ENCODE measurements around the gene CELF4.

Gene CELF4

DNA sequence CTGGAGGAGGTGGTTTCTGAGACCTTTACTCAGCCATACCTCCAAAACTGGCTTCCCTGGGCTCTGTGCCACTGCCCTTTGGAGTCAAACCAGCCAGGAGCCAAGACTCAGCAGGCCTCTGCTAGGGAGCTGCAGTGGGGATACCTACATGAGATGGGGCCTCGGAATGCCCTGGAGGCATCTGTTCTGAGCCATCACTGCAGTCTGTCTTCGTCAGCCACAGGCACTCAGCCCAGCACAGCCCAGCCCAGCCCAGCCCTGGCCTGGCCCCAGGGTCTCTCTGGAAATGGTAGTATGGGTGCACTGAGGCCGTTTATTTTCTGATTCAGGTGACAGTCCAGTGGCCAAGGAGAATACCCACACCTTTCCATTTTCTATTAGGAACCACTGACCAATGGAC is 209.8 kb downstream of the CELF4 start:
- DNase-seq (ENCODE audit: low spot score), result no peak

DNA sequence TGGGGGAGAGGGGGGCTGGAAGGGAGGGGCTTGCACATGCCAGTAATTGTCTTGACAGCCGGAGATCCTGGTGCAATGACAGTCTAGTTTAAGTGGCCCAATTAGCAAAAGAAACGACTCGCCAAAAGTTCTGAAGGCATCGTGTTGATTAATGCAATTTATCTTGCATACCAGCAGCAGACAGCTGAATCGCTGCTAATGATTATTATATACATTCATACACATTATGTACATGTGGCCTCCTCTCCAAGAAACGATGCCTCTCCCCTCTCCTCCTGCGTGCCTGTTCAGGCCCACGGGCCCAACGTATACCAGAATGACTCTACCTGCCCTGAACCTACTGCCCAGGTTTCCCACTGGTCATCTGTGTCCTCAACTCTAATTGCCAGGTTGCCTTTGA is 214.5 kb downstream of the CELF4 start:
- no peak for DNase-seq (ENCODE audit: low spot score)

DNA sequence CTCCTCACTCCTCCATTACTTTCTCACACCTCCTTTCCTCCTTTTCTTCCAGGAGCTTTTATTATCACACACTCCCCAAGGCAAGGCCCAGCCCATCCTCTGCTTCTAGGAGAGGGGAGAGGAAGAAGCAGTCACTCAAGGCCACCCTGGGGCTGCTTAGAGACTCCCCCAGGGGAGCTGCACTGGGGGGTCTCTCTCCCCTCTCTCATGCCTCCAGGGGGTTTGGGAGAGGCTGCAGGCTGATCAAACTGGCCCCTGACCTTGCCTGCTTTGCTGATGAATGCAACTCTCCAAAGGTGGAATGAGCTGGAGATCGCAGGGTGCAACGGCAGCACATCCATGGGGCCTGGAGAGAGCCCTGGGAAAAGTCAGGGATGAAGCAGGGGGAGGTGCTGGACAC is 216.9 kb downstream of the CELF4 start:
- DNase-seq (ENCODE audit: low spot score), result no peak

DNA sequence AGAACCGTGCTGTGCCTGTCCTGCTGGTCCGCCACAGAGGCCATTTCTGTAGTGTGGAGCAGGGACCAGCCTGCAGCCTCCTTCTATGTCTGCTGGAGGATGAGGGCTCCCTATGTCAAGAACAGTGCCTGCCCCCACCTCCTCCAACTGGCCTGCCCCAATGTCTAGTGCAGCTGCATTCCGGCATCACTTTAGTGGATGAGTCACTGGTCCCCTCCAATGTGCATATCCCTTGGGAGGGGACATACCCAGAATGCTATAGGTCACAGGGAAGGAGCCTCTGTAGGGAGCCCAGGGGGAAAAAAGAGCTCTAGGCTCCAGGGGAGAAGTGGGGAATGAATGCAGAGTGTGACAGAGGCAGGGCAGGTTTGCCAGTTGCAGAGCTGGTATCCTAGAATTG is 219.6 kb downstream of the CELF4 start:
- DNase-seq (ENCODE audit: low spot score), result no peak

DNA sequence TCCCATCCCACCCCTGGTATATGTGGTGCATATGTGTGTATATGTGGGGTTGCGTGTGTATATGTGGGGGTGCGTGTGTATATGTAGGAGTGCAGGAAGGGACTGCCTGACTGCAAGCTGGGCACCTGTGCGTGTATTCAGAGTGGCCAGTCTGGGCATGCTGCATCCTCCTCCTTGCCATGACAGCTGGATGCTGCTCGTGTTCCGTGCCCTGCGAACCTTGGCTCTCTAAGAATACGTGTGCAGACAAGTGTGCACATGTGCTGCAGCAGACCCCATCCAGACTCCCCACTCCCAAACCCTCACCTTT is 222.1 kb downstream of the CELF4 start:
- DNase-seq (ENCODE audit: low spot score), result no peak

DNA sequence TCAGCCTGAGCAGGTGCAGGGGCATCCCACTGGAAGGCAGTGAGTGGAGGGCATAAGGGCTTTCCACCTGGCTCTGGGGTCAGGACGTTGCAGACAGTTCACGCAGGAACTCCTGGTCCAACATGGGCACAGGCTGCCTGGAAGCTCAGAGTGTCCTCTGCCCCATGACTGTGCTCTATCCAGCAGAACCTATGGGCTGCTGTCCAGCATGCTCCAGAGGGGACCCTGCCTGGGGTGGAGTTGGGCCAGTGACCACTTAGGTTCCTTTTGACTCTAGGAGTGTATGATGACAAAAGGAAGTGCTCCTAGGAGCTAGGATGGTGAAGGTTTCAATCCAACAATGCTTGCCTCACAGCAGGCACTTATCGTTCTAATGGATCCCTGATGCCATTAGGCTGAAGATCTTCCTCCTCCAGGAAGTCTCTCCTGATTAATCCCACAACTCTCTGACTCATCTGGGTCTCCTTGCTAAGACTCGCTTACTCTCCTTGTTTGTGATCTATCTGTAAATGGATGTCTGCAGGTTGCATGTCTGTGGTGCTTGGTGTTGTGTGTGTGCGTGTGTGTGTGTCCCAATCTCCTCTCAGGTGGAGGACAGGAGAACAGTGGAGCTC is 224.0 kb downstream of the CELF4 start:
- DNase-seq (ENCODE audit: low spot score), result no peak

DNA sequence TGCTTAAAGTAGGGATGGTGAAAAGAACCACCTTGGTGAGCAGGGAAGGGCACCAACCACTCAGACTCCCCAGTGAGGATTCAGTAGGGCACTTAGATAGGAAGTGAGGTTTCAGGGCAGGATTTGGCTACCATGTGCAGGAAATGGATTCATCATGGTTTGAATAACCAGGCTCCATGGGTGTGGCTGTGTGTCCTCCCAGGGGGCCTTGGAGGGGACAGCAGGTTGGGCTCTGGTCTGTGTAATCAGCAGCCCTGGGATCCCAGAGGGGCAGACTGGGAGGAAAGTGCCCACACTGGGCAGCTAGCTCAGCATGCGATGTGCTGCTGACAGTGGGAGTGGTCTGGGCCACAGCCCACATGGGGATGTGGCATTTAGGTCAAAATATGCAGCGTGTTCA is 224.6 kb downstream of the CELF4 start:
- no peak for DNase-seq (ENCODE audit: low spot score)

DNA sequence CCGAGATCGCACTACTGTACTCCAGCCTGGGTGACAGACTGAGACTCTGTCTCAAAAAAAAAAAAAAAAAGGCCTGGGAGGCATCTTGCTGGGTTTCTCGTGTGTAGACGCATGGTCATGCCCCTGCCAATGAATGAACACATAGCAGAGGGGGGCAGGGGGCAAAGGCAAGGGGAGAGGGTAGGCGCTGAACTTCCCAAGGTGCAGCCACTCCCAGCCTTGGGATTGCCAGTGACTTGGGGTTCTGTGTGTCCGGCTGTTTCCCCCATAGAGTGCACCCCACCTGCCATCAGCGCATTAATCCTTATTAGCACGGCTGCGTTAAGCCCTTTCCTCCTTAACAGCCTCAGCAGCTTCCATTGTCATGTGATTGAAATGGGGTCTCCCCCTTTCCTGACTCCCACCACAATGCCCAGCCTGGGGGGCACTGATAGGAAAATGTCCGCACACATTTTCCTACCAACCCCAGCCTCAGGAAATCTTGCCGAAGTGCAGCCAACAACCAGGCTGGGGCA is 225.8 kb downstream of the CELF4 start:
- DNase-seq (ENCODE audit: low spot score), result no peak

DNA sequence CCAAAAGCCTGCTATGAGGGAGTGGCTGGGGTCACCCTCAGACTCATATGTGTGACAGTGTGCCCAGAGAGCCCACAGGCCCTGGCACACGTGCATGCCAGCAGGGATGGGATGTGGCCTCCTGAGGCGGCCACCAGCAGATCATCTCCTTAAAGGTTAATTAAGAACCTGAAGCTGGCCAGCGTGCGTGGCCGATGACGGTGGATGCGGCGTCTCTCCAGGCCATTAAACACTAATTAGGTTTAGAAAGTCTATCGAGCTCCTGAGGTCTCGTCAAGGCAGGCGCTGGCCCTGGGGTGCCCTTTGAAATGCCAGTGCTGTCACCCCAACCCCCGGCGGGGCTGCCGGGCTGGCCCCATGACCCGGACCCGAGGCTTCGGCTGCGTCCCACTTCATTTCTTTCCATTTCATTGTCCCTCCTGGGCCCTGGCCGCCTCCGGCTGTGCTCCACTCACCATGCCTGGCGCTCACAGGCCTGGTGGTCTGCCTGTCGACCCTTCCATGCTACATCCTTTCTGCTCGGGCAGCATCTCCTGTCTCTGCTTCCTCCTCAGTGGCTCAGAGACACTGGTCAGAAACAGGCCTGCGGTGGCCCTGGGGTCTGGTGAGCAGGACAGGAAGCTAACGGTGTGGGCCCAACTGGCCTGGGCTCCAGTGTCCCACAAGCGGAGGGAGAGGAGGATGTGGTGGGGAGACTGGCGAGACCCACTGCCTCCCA is 228.9 kb downstream of the CELF4 start:
- DNase-seq (ENCODE audit: low spot score), result no peak

DNA sequence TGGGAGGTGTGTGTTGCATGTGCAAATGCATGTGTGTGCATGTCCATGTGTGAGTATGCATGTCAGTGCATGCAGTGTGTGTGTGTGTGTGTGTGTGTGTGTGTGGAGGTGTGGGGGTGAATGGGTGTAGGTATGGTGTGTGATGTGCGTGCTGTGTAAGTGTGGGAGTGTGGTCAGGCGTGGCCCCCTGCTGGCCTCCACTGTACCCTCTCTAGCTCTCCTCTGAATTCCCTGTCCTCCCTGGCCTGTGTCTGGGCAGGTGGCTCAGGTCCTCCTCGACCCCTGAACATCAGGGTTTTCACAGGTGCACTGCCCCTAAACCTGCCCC is 230.2 kb downstream of the CELF4 start:
- DNase-seq (ENCODE audit: low spot score), result peak; percentile 59

DNA sequence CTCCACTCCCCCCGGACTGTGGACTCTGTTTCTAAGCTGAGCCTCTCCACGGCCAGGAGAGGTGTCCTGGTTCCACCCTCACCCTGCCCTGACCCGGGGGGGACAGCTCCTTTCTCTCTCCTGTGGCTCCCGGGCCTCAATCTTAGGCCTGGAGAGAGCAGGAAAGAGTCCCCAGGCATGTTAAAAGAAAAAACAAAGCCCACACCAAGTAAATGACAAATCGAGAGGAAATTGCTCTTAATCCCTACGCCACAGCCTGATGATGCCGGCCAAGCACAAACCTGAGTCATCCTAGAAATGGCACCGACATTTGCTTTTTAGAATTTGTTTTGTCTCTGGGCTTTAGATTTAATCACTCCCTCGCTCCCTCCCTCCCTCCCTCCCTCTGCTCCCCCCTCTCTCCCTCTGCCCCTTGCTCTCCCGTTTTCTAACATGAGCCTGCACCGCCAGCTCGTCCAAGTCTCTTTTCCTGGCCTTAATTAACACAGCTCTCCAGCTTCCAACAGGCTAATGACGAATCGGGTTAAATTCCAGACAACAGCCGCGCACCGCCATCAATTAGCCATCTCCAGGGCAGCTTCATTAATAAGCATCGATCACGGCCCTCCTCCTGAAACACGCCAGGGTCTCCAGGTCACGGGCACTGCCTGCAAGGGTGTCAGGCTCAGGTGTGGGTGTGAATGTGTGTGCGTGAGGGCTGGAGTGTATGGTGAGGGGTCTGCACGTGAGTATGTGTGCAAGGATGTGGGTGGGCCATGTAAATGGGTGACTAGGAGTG is 230.8 kb downstream of the CELF4 start:
- peak; percentile 84 for DNase-seq (ENCODE audit: low spot score)

DNA sequence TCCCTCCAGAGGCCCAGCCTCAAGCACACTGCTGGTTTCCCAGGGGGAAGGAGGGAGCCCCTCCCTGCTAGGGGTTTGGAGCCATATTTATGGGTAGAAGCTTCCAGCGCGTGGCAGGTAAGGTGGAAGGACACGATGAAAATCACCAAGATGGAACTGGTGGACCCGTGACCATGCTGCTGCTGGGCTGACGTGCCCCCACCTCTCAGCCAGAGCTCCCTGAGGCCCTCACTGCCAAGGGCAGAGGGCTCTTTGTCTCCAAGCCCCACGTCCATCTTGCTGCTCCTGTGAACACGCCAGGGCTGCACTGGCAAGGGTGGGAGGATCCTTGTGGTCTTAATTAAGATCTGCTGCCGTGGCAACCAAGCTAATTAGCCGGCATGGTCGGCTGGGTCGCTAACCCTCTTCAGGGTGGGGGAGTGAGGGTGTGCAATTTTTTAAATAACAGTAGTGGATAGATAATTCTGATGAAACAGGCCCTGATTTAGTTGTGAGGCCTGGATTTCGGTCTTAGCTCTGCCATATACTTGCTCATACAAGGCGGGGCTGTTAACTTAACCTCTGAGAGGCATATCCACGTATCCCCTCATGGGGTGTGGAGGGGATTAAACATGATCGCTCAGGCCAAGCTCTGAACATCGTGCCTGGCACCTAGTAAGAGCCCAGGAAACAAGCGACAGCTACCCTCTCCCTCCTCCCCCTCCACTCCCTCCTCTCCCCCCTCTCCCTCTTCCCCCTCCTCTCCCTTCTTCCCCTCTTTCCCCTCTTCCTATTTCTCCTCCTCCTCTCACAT is 232.8 kb downstream of the CELF4 start:
- no peak for DNase-seq (ENCODE audit: low spot score)

DNA sequence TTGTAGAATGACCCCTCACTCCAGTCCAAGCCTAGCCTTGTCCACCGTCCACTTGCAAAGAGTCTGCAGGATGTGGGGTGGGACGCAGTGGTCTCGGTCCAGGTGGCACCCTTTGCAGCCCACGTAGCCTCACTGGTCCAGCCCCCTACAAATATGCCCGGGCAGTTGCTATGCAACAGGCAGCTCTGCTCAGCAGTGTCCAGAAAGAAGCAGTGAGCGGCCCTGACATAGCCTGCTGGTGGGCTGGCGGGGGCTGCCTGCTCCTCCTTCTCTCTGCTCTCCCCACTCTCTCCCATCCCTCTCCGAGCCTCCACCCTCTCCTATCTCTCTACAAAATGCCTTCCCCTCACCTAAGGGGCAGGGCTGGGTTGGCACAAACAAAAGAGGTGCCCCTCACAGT is 233.4 kb downstream of the CELF4 start:
- no peak for DNase-seq (ENCODE audit: low spot score)

DNA sequence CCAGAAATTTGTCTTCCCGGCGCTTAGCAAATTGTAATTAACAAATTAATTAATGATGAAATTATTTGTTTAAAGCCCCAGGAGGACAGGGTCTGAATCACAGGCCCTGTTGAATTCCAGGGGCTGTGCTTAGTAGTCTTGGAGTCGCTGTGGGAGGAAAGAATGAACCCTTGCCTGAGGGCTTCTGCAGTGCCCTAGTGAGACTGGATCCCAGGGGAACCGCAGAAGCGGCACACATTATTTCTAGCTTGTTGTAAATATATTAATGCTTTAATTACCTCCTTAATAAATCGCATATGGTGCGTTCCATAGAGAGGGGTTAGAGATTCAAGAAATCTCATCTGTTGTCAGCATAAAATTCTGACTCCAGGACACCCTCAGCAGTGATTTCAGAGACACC is 235.4 kb downstream of the CELF4 start:
- no peak for DNase-seq (ENCODE audit: low spot score)

DNA sequence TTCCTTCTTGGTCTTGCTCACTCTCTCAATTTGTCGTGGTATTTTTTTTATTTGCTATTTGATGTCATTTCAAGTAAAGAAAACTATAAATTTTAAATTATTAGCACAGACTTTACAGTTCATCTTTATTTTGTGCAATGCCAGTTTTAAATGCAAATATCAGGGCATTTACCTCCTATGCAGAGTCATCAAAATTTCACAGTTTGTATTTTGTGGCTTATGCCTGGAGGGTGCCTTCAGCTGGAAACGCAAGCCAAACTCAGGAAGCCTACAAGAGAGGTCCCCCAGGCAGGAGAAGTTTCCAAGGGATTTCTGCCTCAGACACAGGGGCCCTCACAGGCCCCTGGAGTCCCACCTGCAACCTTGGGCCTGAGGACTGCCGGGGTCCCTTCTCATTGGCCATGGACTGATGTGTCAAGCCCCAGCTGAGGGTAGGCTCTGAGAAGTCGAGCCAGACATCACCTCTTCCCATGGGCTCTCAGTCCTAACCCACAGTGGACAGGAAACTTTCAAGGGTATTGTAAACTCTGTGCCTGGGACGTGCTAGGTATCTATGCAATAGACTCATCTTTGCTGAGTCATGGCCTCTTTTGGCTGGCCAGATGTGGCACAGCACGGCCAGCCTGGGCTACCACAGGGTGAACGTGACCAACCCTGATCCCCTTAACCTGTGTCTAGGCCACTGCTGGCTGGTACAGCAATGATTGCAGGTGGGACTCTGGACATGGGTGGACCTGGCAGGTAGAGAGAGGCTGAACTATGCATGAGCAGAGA is 236.5 kb downstream of the CELF4 start:
- DNase-seq (ENCODE audit: low spot score), result no peak

DNA sequence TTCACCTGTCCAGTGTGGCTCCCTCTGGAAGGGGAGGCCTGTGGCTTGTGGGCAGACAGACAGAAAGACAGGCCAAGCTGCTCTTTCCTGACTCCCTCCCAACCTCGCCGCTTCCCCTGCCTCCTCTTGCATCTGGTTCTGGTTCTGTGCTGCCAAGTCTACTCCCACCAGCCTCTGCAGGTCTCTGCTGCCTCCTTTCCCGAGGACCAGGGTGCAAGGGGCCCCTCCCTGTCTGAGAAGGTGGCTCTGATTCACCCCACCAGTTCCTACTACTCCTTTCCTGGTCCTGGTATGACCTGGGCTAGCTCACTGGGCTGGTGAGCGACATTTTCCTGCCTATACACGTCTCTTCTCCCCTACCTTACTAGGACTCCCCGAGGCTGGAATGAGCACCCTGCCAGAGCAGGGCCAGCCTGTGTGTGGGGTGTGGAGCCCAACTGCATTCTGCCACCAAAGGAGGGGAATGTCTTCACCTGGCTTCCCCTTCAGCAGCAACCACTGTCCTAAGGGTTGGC is 238.5 kb downstream of the CELF4 start:
- no peak for DNase-seq (ENCODE audit: low spot score)

DNA sequence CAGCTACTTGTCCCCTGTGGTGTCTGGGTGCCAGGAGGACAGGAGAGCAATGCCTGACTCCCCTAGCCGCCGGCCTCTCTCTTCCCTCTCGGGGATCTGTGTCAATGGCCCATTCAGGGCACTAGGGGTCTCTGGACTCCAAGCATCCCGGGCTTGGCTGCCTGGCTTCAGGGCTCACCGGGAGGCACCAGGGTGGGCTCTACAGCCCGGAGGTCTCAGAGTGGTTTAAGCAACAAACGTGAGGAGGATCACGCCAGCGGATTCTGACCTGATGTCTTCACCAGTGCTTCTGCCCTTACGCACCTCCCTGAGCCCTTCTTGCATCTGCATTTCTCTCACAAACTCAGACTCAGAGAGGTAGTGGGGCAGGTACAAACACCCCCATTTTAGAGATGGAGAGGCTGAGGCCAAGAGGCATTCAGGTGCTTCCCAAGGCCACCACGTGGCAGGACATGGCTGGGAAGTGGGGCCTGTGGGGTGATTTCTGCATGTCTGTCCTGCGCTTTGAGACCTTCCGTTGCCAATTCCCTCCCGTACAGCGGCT is 243.0 kb downstream of the CELF4 start:
- DNase-seq (ENCODE audit: low spot score), result peak; percentile 71

DNA sequence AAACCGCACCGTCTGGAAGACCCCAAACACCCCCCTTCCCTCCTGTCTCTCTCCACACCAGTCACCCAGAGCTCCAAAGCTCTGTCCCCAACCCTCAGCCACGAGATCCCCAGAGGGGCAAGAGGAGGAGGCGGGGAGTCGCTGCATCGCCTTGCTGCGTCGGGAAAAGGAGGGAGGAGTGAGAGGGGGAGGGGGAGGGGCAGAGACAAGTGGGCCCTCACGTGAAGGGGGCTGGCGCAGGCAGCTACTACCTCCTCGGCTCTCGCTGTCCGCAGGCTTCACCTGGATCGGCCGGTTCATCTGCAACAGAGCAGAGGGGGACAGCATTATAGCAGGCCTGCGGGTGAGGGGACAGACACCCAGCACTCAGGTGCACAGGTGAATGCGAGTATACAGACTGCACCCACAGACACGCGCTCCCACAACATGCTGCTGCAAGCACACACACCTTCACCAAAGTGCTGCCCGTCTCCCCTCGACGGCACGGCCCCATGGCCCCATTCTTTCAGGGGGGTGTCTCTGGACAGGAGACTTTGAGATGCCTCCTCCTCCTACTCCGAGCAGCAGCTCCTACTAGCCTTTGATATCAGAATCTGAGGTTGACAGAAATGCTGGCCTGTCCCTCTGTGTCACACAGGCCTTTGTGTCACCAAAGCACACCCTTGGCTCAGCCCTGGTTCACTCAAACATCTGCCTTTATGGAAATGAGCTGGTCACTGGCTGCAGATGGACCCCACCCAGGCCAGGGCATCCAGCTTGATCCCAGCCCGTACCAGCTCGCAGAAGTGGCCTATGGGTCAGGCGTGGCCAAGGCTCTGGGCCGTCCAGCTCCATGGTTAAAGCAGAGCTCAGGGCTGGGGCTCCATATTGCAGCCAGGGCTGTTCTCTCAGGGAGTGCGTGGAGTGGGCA is 243.8 kb downstream of the CELF4 start:
- DNase-seq (ENCODE audit: low spot score), result no peak

DNA sequence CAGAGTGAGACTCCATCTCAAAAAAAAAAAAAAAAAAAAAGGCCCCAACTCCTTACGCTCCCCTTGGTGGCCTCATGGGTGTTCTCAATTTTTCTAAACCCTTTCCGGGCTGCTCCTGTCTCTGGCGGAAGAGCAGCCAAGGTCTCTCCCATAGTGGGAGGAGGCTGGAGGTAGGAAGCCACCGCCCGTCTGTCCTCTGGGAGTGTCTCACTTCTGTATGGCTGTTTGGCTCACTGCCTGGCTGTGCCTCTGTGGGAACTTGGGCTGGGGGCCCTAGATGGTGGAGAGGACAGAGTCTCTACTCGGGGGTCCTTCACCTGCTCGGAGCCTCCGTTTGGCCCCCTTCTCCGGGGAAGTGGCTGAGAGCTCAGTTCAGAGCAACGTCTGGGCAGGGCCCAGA is 245.3 kb downstream of the CELF4 start:
- DNase-seq (ENCODE audit: low spot score), result no peak

All from GM03348 (cell line).